Stimulated activated CD4-positive, alpha-beta T cell treated with anti-CD3 and anti-CD28 coated beads, Interleukin-15, amount 100 ng/mL, for 24 hours (primary cell): ENCODE measurements around the gene NACA2.
"Not testable (repeated sequence)": the region's sequence is repeated elsewhere in the genome, so short reads cannot be mapped to it uniquely, and the experiment has no call there.

Source experiments
- DNase-seq: peaks from one replicate; pipeline ENCODE4 v3.0.0-alpha.2; 2020

NACA2 gene

DNA sequence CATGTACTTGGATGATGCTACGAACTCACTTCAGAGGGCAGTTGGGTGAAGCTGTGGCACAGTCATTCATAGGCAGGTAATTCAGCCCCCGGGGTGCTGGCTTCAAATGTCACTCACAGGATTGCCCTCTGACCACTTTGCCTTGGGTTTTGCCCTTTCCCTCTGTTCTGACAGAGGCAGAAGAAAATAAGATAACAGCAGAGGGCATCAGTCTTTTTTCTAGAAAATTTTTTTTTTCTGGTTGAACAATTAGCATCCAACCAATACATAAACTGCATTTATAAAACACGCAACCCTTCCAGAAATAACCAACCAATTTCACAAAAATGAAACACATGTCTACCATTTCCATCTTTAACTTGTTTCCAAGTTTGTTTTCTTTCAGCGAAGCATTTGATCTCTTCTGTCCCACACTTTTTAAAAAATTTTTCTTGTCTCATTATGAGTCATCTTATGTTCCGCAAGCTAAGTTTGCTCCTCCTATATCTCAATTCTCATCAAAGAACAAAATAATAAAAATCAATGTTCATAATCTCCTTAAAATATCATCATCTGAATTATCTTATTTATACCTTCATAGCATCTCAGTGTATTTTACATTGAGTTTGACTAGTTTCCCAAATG is 15.6 kb downstream of the NACA2 start:
- no peak for DNase-seq

- DNase-seq: no peak
Measured at GRCh38 chr17:61574542-61575351, 16.3 kb downstream of the NACA2 start.

GRCh38 chr17:61572547-61572946 is 18.5 kb downstream of the NACA2 start:
- not testable (repeated sequence) for DNase-seq

DNA sequence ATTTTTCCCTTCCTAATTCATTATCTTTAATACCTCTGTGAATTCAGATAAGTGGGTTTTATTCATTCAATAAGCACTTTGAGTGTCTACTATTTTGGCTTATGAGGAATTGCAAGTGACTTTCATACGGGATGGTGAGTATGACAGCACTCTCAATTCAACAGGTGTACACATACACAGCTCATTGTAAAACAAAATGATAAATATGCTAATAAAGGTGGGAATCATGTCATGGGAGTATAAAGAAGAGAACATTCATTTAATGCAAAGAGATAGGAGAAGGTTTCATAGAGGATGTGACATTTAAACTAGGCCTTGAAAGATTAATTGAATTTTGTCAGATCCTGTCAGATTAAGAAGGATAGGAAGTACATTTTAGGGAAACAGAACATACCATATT is 19.4 kb downstream of the NACA2 start:
- no peak for DNase-seq

GRCh38 chr17:61570118-61570517 is 20.9 kb downstream of the NACA2 start:
- DNase-seq: no peak

GRCh38 chr17:61569525-61569924 is 21.5 kb downstream of the NACA2 start:
- DNase-seq: not testable (repeated sequence)

GRCh38 chr17:61568219-61569072 is 22.6 kb downstream of the NACA2 start:
- DNase-seq: no peak

GRCh38 chr17:61567045-61567802 is 23.8 kb downstream of the NACA2 start:
- no peak for DNase-seq

DNA sequence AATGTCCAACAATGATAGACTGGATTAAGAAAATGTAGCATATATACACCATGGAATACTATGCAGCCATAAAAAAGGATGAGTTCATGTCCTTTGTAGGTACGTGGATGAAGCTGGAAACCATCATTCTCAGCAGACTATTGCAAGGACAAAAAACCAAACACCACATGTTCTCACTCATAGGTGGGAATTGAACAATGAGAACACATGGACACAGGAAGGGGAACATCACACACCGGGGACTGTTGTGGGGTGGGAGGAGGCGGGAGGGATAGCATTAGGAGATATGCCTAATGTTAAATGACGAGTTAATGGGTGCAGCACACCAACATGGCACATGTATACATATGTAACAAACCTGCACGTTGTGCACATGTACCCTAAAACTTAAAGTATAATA is 24.6 kb downstream of the NACA2 start:
- DNase-seq: not testable (repeated sequence)

- DNase-seq: not testable (repeated sequence)
Measured at GRCh38 chr17:61565850-61566249, 25.2 kb downstream of the NACA2 start.

DNA sequence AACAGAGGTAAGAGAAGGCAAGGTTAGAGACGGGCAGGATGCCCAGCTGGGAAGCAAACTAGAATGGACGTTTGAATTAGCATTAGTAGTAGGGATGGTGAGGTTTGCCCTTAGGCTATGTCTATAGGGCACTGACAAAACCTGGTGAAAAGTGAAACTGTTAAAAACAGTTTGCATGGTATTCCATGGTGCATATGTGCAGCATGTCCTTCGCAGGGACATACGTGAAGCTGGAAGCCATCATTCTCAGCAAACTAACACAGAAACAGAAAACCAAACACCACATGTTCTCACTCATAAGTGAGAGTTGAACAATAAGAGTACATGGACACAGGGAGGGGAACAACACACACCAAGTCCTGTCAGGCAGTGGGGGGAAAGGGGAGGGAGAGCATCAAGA is 25.8 kb downstream of the NACA2 start:
- no peak for DNase-seq

- DNase-seq: no peak
Measured at GRCh38 chr17:61562287-61562686, 28.7 kb downstream of the NACA2 start.

DNA sequence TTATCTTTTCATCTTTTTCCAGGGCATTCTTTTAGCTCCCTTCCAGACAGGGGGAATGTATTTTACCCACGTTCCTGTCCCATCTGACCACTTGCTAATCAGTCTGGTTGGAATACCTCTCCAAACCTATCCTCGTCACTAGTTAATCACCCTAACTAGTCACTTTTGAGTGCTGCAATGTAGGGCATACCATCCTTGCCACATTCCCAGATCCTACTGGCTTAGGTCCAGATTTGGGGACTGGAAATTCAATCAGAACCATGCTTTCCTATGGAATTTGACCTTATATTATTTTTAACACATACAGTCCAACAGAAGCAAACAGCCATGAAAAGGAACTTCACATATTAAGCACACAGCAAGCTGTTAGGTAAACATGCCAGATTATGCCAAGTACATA is 29.7 kb downstream of the NACA2 start:
- no peak for DNase-seq

DNA sequence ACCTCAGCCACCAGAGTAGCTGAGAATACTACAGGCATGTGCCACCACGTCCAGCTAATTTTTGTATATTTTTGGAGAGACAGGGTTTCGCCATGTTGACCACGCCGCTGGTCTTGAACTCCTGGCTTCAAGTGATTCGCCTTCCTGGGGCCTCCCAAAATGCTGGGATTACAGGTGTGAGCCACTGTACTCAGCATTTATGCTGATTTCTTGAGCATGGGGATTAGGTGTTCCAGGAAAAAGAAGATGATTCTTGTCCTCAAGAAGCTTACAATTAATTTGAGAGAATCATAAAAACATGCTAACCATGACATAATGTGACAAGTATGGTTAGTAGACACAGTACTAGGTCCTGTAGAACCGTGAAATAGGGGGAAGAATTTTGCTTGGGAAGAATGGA is 30.9 kb downstream of the NACA2 start:
- DNase-seq: no peak

GRCh38 chr17:61556224-61557188 is 34.5 kb downstream of the NACA2 start:
- no peak for DNase-seq

DNA sequence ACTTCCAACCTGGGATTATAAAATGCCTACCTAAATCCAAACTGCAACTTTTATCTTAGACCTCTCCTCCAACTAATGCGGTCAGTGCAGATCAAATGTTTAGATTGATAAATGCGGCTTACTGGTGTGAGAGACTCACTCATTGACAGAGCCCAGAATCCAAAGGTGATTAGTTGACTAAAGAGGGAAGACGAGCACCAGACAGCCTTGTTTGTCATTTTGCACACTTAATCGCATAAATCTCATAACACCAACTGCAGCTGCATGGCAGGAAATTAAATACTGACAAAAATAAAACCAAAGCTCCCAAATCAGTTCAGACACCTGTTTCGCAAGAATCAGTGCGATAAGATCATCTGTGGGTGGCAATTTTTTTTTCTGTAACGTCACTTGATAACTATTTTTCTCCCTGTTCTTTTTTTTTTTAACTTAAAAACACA is 35.9 kb downstream of the NACA2 start:
- DNase-seq: no peak

DNA sequence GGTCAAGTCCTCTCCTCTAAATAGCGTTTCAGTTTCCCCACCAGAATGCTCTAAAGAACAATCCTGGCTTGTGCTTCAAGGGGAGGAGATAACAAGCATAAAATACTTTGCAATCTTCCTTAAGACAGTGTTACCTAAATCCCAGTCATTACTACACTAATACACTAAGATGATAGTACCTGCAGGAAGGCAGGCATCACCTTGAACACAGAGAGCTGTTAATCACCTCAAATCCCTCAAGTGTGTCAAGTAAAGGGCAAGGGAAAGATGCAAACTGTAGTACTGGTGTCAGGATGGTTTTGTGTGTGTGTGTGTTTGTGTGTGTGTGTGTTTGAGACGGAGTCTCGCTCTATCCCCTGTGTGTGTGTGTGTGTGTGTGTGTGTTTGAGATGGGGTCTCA is 36.8 kb downstream of the NACA2 start:
- DNase-seq: no peak

DNA sequence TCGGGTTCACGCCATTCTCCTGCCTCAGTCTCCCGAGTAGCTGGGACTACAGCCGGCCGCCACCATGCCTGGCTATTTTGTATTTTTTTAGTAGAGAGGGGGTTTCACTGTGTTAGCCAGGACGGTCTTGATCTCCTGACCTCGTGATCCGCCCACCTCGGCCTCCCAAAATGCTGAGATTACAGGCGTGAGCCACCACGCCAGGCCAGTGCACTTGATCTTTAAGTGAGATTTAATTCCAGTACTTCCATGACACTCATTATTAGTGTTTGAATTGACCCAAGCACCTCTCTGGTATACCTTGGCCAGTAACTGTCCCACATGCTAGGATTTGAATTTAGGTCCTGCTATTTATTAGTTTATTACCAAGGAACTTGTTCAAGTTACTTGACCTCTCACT is 38.5 kb downstream of the NACA2 start:
- DNase-seq: not testable (repeated sequence)

GRCh38 chr17:61551255-61551742 is 39.7 kb downstream of the NACA2 start:
- DNase-seq: no peak

- DNase-seq: no peak
Measured at GRCh38 chr17:61547113-61547512, 43.9 kb downstream of the NACA2 start.

DNA sequence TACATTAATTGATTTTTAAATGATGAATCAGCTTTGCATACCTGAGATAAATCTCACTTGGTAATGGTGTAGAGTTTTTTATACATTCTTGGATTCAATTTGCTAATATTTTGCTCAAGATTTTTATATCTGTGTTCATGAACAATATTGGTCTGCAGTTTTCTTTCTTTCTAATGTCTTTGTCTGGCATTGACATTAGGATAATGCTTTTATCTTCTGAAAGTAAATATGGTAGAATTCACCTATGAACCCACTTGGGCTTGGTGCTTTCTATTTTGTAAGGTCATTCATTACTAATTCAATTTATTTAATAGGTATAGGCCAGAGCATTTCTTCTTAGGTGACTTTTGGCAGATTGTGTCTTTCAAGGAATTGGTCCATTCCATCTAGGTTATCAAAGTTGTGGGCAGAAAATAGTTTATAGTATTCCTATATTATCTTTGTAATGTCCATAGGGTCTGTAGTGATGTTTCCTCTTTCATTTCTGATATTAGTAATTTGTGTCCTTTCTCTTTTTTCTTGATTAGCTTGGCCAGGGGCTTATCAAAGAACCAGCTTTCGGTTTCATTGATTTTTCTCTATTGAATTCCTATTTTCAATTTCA is 45.6 kb downstream of the NACA2 start:
- DNase-seq: no peak
